Coronary artery (tissue), 2 donors: ENCODE results near the gene DPP4.

ENCODE experiments used
- DNase-seq: peaks from one replicate; pipeline ENCODE4 v3.0.0-alpha.2; 2017; ENCODE audit warnings: low spot score
- H3K27ac ChIP-seq, 2 donors: fragments of 200-600 bp; sonication (generic); one replicate each; pipeline ENCODE4 v1.5.1; 2016 to 2019
- H3K4me3 ChIP-seq: fragments of 200-600 bp; sonication (generic); 2 replicates; pipeline ENCODE4 v1.5.1; 2016; ENCODE audit warnings: mild to moderate bottlenecking, moderate library complexity
- CTCF ChIP-seq: fragments of 200-600 bp; sonication (generic); IDR thresholded peaks from one replicate; pipeline ENCODE4 v1.5.1; 2019; ENCODE audit warnings: antibody characterized with exemption

Gene DPP4

DNA sequence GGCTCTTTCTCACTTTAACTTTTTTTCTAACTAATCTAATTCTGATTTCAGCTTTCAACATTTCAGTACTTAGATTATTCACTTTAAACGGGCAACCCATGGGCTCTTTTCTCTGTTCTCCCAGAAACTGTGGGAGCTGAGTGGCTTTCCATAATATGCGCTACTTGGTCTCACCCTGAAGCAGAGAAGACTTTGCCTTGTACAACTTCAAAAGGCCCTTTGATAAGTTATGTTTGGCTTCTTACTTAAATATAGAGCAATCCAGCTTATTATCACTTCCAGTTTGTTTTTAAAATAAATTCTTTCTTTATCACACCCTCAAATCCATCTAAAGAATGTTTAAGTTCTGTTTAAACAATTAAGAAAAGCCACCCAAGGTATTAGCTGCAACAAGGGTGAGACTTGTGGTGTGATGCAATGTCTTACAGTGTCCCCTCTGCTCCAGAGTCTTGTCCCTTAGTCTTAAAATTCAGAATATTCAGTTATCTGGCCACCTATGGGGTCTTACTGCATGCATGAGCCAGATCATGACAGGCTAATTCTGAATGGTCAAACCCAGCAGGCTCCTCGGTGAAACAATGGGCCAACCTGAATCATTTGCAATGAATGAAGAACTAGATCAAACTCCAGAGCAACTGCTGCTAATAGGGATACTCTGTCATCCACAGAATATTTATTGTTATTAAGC, 39.2 kb upstream of the DPP4 start:
- Histone ChIP-seq H3K27ac (no peak overlapping the region), H3K4me3 (no peak overlapping the region)
- no peak for DNase-seq
- TF ChIP-seq CTCF = no peak

GRCh38 chr2:162111958-162112850, 38.2 kb upstream of the DPP4 start:
- no peak for TF ChIP-seq CTCF
- no peak overlapping the region for H3K4me3 ChIP-seq
- no peak overlapping the region for H3K27ac ChIP-seq
- no peak for DNase-seq

GRCh38 chr2:162107361-162107901, 33.4 kb upstream of the DPP4 start:
- TF ChIP-seq CTCF = no peak
- H3K27ac ChIP-seq = no peak overlapping the region
- no peak overlapping the region for H3K4me3 ChIP-seq
- DNase-seq = no peak

DNA sequence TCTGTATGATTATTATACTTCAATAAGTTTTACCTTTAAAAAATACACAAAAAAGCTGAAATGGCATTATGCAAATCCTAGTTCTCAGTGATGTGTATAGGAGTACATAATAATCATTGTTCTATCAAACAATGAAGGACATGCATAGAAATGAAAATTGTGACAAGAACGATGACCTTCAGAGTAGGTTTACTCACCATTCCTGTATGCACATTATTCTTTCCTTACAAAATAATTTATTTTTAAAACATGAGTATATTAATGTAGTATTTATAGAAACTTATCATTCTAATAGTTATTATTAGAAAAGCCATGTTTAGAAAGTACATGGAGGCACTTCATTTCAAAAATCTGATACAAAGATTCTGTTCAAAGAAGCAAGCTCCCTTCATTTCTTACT, 32.7 kb upstream of the DPP4 start:
- Histone ChIP-seq H3K4me3 (no peak overlapping the region), H3K27ac (no peak overlapping the region)
- no peak for TF ChIP-seq CTCF
- DNase-seq = no peak

GRCh38 chr2:162106146-162106551, 32.1 kb upstream of the DPP4 start:
- no peak for TF ChIP-seq CTCF
- Histone ChIP-seq H3K27ac (no peak overlapping the region), H3K4me3 (no peak overlapping the region)
- DNase-seq = no peak

- TF ChIP-seq CTCF = no peak
- H3K27ac ChIP-seq = no peak overlapping the region
- no peak for DNase-seq
These were observed 29.5 kb upstream of the DPP4 start for GRCh38 chr2:162103443-162104009.

More at GRCh38 chr2:162103443-162104009, 29.5 kb upstream of the DPP4 start:
- no peak overlapping the region for H3K4me3 ChIP-seq
